ENCODE results near the gene ZFYVE9.

ZFYVE9 gene

GRCh38 chr1:52393174-52393573 is 251.3 kb downstream of the ZFYVE9 start:
- DNase-seq = no peak

Measured in right hindlimb (tissue), 1 donor.